ENCODE measurements around the gene FKTN. TPM values are rescaled to one million over a fixed set of nuclear protein-coding genes. Genes with fewer than 3 reads are reported as not detected.

The FKTN gene
- total RNA-seq, 6 experiments from 2014 or later, result 27.6 to 35.5 (median 30.8) TPM

DNA sequence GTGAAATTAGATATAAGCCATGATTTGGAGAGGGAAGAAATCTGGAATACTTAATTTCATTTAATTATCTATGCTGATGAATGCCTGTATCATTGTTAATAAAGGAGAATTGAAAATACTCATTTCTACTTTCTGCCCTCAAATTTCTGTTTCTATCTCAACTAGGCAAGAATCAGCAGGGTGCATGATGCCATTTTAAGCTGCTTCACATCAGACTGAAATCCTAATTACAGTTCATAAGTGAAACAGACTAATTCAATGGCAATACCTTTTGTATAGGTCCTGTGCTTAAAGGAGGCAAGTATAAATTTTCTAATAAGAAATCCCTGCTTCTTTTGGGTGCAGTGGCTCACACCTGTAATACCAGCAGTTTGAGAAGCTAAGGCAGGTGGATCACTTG is 82.0 kb downstream of the FKTN start:
- no peak for DNase-seq
- H3K4me1 Mint-ChIP-seq (ENCODE audit: low read depth), result peaks cover 6% of the 10 kb centered on the region; the same call in 1 of the 2 replicates
- H3K36me3 Mint-ChIP-seq (ENCODE audit: low read depth), result peaks cover 4% of the 10 kb centered on the region
- TF ChIP-seq, protein P1, sequence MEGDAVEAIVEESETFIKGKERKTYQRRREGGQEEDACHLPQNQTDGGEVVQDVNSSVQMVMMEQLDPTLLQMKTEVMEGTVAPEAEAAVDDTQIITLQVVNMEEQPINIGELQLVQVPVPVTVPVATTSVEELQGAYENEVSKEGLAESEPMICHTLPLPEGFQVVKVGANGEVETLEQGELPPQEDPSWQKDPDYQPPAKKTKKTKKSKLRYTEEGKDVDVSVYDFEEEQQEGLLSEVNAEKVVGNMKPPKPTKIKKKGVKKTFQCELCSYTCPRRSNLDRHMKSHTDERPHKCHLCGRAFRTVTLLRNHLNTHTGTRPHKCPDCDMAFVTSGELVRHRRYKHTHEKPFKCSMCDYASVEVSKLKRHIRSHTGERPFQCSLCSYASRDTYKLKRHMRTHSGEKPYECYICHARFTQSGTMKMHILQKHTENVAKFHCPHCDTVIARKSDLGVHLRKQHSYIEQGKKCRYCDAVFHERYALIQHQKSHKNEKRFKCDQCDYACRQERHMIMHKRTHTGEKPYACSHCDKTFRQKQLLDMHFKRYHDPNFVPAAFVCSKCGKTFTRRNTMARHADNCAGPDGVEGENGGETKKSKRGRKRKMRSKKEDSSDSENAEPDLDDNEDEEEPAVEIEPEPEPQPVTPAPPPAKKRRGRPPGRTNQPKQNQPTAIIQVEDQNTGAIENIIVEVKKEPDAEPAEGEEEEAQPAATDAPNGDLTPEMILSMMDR (IDR thresholded peaks at IDR 0.05), result no peak
- H3K4me3 Mint-ChIP-seq, result no peak overlapping the region
- no peaks in the 10 kb centered on the region for H3K27me3 Mint-ChIP-seq (ENCODE audit: insufficient read depth)
- no peaks in the 10 kb centered on the region for H3K9me3 Mint-ChIP-seq
- H3K27ac Mint-ChIP-seq, result no peak overlapping the region

DNA sequence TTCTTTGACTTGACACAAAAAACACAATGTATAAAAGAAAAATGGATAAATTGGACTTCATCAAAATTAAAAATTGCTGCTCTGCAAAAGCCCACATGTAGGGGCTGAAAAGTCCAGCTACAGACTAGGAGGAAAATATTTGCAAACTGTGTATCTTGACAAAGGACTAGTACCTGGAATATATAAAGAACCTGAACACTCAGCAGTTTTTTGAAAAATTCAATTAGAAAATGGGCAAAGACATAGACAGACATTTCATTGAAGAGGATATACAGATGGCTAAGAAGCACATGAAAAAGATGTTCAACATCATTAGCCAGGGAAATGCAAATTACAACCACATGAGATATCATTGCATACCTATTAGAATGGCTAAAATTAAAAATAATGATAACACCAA is 85.9 kb downstream of the FKTN start:
- no peak for DNase-seq
- Mint-ChIP-seq H3K4me1 (ENCODE audit: low read depth) (peaks cover 4% of the 10 kb centered on the region; the same call in 1 of the 2 replicates), H3K4me3 (no peak overlapping the region), H3K27me3 (ENCODE audit: insufficient read depth) (no peaks in the 10 kb centered on the region), H3K9me3 (no peaks in the 10 kb centered on the region), H3K27ac (no peak overlapping the region), H3K36me3 (ENCODE audit: low read depth) (peaks cover 4% of the 10 kb centered on the region; the same call in 1 of the 2 replicates)
- TF ChIP-seq, protein P1 (IDR thresholded peaks at IDR 0.05), result no peak

DNA sequence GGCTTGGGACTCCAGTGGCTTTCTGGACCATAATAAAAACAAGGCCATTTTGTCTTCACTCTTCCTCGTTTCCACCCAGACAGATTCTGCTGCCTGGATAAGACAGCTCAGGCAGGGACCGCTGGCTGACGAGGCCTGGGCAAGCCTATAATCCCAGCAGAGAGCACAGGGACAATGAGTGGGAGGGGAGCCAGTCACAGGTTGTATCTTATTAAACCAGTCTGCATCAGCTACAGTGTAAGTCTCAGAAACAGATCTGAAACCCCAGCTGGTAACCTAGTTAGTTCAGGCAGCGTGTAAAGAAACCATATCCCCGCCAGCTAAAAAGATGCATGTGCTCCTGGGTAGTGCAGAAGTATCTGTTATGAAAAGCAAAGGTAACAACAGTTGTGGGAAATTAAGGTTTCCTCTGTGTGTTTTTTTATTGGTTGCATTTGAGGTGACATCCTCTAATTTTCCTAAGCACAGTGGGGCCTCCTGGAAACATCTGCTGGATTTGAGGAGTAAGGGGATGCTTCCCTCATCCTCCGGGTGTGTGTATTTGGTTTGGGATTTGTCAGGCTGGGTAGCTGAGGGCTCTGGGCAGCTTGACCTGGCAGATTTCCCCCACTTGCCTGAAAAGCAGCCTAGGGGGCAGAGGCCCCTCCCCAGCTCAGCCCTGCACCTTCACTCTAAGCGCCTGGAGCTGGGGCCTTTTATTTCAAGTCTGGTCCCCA is 89.1 kb downstream of the FKTN start:
- peaks cover 4% of the 10 kb centered on the region; the same call in 1 of the 2 replicates for H3K36me3 Mint-ChIP-seq (ENCODE audit: low read depth)
- H3K4me1 Mint-ChIP-seq (ENCODE audit: low read depth), result no peaks in the 10 kb centered on the region
- TF ChIP-seq, protein P1 (IDR thresholded peaks at IDR 0.05), result no peak
- DNase-seq, result no peak
- no peak overlapping the region for H3K4me3 Mint-ChIP-seq
- no peaks in the 10 kb centered on the region for H3K9me3 Mint-ChIP-seq
- H3K27me3 Mint-ChIP-seq (ENCODE audit: insufficient read depth), result peaks cover 3% of the 10 kb centered on the region; the same call in 1 of the 2 replicates
- no peak overlapping the region for H3K27ac Mint-ChIP-seq

DNA sequence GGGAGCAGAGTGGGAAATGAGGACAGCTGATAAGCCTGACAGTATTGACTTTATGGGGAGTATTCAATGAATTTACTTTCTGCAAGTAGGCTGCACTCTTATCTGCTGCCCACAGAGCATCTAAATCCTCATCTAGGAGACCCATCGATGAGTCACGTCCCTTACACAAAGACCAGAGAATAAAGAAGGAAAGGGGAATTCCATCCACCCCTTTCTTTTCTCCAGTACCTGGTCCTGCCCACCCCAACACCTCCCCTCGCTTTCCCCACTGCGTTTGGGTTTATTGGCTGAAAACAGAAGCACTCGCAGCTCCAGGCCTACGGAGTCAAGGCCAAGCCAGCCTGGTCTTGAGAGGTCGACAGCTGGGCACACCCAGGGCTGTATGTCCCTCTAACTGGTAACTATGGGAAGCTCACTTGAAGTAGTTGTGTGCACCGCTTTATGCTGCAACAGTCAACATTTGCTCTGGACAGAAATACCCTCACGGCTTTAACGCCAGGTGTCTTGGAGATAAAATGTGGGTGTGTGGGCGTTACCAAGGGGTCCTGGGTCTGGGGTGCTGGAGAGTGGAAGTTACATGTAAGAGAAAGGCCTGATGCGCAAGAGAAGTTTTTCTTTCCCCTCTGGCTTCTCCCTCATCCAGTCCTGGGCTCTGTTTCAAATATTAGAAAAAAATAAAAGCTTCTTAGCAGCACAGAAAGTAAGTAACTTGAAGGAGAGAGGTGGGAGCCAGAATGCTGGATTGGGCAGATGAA is 89.8 kb downstream of the FKTN start:
- H3K4me3 Mint-ChIP-seq, result no peak overlapping the region
- H3K4me1 Mint-ChIP-seq (ENCODE audit: low read depth), result no peaks in the 10 kb centered on the region
- TF ChIP-seq, protein P1 (IDR thresholded peaks at IDR 0.05), result no peak
- H3K27ac Mint-ChIP-seq, result no peak overlapping the region
- no peak for DNase-seq
- no peaks in the 10 kb centered on the region for H3K9me3 Mint-ChIP-seq
- H3K36me3 Mint-ChIP-seq (ENCODE audit: low read depth), result peaks cover 2% of the 10 kb centered on the region; the same call in 1 of the 2 replicates
- peaks cover 3% of the 10 kb centered on the region; the same call in 1 of the 2 replicates for H3K27me3 Mint-ChIP-seq (ENCODE audit: insufficient read depth)

DNA sequence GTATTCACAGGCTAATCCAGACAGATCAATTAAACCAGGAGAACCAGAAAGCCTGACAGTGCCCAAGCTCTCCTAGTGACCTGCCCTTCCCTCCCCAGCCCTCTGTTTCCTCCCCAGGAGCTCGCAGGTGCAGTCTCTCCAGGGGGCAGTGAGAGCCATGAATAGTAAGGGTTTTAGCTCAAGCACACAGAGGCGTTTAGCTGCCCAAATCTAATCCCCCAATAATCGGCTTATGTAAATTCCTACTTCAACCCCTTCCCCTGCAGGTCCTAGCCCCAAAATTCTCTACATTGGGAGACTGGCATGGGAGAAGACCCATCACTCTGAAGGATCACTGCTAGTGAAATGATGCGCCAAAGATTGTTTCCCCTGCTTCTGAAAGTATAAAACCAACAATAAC is 93.9 kb downstream of the FKTN start:
- TF ChIP-seq, protein P1 (IDR thresholded peaks at IDR 0.05), result no peak
- H3K27ac Mint-ChIP-seq, result no peak overlapping the region
- H3K4me3 Mint-ChIP-seq, result no peak overlapping the region
- peaks cover 14% of the 10 kb centered on the region for H3K27me3 Mint-ChIP-seq (ENCODE audit: insufficient read depth)
- H3K4me1 Mint-ChIP-seq (ENCODE audit: low read depth), result 0 out of 2 replicates have a peak, but pooled peaks cover 5% of the 10 kb centered on the region
- H3K9me3 Mint-ChIP-seq, result no peaks in the 10 kb centered on the region
- no peaks in the 10 kb centered on the region for H3K36me3 Mint-ChIP-seq (ENCODE audit: low read depth)
- no peak for DNase-seq
